C4-2B (cell line): ENCODE results near the gene TMEM186.

Source experiments
- ZFX ChIP-seq: fragments of 450-650 bp; IDR thresholded peaks from 2 replicates; pipeline ENCODE4 v1.6.1; 2017
- TF ChIP-seq, protein P1 (sequence below): fragments of 450-650 bp; conservative IDR thresholded peaks from 2 replicates; pipeline ENCODE4 v1.5.1; 2017; ENCODE audit warnings: mild to moderate bottlenecking

DNA sequence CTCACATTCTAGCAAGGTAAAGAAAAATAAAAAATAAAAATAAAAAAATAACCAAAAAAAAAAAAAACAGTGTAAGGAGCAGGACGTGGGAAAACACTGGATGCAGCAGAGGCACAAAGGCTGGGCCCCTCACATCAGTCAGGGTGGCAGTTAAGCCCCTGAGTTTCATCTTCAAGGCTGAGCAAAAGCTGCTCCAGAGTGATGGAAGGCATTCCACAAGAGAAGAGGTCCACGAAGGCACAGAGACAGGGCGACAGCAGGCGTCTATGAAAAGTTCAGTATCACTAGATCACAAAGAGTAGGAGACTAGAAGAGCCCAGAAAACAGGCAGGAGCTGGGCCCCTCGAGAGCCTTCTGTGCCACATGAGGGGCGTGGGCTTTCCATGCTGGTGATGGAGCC lies 12.0 kb downstream of the TMEM186 start:
- TF ChIP-seq, protein P1, sequence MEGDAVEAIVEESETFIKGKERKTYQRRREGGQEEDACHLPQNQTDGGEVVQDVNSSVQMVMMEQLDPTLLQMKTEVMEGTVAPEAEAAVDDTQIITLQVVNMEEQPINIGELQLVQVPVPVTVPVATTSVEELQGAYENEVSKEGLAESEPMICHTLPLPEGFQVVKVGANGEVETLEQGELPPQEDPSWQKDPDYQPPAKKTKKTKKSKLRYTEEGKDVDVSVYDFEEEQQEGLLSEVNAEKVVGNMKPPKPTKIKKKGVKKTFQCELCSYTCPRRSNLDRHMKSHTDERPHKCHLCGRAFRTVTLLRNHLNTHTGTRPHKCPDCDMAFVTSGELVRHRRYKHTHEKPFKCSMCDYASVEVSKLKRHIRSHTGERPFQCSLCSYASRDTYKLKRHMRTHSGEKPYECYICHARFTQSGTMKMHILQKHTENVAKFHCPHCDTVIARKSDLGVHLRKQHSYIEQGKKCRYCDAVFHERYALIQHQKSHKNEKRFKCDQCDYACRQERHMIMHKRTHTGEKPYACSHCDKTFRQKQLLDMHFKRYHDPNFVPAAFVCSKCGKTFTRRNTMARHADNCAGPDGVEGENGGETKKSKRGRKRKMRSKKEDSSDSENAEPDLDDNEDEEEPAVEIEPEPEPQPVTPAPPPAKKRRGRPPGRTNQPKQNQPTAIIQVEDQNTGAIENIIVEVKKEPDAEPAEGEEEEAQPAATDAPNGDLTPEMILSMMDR = no peak
- no peak for TF ChIP-seq ZFX
